HG03066 (cell line): Measurements from ENCODE around the gene TM9SF4.
"Not testable (repeated sequence)": the region's sequence is repeated elsewhere in the genome, so short reads cannot be mapped to it uniquely, and the experiment has no call there.

ENCODE experiments used
- ATAC-seq: cut with Tn5 transposase; IDR thresholded peaks from one replicate; pipeline ENCODE4 v1.9.1; 2021; ENCODE audit warnings: low read depth; ENCODE audit not compliant: unreplicated experiment

The TM9SF4 gene

DNA sequence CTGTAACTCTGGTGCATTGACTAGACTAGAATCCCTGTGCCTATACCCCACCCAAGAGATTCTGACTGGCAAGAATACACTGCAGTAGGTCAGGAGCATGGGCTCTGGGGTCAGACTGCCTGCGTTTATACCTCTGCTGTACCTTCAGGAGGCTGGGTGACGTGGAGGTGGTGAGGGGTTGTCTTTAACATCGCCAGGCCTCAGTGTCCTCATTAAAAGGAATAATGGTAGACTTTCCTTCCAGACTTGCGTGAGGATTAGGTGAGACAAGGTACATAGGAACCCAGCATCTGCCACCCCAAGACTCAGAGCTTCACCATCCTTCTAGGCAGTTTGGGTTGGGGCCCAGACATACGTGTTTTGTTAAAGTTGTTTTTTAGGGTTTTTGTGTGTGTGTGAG lies 44.3 kb downstream of the TM9SF4 start:
- no peak for ATAC-seq

DNA sequence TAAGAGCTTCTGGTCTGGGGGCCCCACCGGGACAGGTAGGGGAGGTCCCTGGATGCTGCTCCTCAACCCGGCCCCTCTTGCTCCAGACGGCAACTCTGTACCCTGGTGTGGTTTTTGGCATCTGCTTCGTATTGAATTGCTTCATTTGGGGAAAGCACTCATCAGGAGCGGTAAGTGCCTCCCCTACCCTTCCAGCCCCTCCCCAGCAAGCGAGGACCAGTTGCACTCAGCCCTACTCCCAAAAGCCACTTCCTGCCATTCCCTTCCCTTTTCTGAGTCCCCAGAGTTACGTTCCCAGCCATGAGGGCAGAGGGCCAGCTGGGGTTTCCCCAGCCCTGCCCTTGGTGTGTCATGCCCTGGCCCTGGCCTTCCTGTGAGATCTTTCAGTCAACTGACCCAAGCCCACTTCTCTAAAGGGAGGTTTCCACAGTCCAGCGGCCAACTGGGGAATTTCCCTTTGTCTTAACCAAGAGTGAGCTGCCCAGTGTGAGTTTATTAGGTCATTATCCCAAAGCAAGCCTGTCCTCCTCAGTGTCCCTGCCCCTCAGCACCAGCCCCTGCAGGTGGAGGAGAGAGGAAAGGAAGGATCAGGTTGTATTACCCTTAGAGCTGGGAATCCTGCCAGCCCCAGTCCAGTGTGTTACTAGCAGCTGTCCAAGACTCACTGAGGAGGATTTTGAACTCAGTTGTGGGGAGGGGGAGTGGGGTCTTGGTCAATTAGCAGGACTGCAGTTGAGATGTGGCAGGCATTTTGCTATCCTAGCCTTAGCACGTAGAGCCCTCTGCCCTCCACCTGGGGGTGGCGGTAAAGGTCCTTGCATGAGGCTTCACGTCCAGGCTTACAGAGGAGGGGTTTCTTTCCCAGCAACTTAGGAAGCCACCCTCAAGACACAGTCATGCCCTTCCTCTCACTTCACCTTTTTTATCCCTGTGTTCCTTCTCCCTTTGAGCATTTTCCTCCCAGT lies 45.8 kb downstream of the TM9SF4 start:
- peak; percentile 48 for ATAC-seq

DNA sequence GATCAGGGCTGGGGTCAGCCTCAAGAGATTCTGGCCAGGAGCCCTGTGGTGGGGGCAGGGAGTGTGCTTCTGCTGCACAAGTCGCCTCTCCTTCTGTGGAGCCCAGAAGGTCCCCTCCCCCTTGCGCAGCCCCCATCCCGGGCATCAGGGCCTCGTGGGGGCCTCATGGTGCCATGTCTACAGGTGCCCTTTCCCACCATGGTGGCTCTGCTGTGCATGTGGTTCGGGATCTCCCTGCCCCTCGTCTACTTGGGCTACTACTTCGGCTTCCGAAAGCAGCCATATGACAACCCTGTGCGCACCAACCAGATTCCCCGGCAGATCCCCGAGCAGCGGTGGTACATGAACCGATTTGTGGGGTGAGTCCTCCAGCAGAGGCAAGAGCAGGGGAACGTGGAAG lies 48.1 kb downstream of the TM9SF4 start:
- ATAC-seq, result no peak

DNA sequence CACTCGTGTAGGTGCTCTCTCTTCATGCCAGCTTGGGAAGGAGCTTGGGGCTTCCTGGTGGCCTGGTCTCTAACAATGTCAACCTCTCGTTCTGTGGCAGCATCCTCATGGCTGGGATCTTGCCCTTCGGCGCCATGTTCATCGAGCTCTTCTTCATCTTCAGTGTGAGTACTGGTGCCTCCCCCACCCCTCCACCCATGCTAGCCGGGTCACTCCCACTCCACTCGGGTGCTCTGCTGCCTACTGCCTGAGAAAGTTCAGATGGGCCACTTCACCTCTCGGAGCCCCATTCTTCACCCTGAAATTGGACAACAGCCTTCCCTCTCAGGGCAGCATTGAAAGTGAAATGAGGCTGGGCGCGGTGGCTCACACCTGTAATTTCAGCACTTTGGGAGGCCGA lies 48.8 kb downstream of the TM9SF4 start:
- ATAC-seq, result no peak

DNA sequence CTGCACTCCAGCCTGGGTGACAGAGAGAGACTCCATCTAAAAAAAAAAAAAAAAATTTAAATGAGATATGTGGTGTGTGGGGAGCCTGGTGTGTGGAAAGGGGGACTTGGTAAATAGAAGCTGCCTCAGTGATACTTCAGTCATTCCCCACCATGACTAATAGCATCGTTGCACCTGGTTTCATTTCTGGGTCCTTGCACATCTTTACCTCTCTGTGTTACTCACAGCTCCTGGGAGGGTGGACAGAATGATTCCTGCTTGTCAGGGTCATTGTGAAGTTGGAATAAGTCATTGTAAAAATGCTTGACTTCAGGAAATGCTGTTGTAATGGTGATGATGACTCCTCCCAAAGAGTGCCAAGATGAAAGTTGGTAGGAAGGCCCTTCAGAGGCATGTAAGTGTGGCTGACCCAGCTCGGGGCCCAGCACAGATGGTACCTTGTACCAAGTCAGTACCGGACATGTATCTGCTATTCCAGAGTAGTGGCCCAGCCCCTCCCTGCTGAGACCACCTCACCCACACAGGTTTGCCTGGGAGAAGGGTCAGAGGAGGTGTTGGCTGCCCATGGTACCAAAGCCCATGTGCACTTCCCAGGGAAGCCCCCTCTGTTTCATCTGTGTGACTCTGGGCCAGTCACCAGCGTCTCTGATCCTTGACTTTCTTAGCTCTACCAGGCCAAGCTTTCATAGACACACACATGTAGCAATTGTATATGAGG lies 49.6 kb downstream of the TM9SF4 start:
- ATAC-seq, result no peak

DNA sequence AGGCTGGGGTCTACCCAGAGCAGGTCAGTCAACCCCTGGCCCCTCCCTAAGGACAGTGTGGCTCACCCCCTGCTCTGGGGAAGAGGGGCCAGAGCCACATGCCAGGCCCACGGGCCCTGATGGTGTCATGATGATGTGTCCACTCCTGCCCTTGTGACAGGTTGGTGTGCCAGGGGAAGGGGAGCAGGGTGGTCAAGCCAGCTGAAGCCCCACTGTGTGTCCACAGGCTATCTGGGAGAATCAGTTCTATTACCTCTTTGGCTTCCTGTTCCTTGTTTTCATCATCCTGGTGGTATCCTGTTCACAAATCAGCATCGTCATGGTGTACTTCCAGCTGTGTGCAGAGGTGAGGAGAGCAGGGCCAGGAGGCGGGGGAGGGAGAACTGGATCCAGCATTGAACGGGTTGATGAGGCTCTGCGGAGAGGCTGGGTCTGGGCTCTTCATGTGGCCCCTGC lies 50.3 kb downstream of the TM9SF4 start:
- ATAC-seq, result no peak

DNA sequence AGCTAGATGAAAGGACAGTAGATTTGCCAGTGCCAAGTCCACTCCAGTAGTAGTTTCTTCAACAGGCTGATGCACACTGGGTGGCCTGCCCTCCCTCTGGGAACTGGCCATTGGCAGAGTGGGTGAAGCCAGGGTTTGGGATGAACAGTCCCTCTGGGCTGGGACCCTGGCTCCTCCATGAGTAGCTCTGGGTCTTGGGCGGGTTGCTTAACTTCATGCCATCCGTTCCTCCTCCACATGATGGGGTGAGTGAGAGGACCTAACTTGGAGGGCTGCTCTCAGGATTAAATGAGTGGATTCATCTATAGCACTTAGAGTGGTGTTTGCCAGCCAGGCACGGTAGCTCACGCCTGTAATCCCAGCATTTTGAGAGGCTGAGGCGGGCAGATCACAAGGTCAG lies 50.8 kb downstream of the TM9SF4 start:
- ATAC-seq, result no peak

DNA sequence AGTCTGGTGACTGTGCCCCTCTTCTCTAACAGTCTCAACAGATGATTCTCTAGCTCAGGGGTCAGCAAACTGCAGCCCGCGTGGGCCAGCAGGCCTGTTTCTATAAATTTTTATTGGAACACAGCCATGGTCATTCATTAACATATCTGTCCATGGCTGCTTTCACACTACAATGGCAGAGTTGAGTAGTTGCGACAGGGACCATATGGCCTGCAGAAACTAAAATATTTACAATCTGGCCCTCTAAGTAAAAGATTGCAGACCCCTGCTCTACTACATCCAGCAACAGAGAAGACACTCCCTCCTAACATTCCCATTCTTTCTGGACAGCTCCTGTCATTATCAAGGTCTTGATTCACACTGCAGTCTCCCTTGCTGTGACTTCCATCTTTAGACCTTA lies 52.8 kb downstream of the TM9SF4 start:
- no peak for ATAC-seq

DNA sequence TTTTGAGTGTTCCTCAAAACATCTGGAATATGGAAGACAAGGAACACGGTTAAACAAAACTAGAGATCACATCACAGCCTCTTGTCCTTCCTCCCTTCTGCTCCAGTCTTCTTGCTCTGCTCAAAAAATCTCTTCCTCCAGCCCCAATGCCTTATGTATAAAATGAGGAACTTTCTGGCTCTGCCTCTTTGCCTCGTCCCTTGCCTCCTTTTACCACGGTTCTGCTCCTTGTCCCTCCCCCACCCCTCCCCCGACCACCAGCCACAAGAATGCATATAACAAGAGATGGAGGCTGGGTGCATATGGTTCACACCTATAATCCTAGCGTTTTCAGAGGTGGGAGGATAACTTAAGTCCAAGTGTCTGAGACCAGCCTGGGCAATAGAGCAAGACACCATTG lies 54.4 kb downstream of the TM9SF4 start:
- no peak for ATAC-seq

DNA sequence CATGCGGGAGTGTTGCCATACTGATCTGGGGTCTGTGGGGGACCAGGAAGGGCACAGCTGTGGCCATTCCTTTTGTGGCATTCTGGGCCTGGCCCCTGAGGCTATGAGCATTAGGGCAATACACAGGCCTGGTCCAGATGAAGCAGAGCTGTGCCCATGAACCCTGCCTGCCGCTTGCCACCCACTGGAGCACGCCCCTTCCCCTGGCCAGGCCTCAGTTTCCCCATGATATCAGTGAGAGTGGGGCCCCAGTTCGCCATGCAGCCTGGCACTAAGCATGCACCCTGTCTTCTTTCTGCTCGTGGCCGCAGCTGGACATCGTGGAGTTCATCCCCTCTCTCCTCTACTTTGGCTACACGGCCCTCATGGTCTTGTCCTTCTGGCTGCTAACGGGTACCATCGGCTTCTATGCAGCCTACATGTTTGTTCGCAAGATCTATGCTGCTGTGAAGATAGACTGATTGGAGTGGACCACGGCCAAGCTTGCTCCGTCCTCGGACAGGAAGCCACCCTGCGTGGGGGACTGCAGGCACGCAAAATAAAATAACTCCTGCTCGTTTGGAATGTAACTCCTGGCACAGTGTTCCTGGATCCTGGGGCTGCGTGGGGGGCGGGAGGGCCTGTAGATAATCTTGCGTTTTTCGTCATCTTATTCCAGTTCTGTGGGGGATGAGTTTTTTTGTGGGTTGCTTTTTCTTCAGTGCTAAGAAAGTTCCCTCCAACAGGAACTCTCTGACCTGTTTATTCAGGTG lies 55.6 kb downstream of the TM9SF4 start:
- ATAC-seq, result no peak

DNA sequence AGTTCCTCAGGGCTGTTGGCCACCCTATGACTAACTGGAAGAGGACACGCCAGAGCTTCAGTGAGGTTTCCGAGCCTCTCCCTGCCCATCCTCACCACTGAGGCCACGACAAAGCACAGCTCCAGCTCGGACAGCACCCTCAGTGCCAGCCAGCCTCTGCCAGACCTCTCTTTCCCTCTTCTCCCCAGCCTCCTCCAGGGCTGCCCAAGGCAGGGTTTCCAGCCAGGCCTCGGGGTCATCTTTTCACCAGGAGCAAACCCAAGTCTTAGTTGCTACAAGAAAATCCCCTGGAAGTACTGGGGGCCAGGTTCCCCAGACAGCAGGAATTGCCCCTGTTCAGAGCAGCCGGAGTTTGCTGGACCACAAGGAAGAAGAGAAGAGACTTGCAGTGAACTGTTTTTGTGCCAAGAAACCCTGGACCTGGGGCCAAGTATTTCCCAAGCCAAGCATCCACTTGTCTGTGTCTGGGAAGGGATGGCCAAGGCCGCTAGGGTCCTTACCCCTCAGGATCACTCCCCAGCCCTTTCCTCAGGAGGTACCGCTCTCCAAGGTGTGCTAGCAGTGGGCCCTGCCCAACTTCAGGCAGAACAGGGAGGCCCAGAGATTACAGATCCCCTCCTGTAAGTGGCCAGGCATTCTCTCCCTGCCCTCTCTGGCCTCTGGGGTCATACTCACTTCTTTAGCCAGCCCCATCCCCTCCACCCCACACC lies 56.5 kb downstream of the TM9SF4 start:
- no peak for ATAC-seq

DNA sequence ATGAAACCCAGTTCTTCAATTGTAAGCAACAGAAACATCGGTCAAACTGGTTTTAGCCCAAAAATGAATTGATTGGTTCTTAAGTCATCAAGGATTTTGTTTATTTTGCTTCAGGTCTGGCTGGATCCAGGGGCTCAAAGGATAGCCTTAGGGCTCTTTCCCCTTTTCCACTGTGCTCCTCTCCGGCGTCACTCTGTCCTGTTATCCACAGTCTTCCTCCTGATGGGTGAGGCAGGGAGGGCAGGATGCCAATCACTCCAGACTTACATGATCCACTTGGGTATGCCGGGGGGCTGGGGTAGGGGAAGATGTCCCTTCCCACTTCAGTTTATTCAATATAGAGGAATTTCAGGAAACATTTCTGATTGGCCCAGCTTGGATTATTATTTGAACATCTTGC lies 58.0 kb downstream of the TM9SF4 start:
- ATAC-seq, result no peak

DNA sequence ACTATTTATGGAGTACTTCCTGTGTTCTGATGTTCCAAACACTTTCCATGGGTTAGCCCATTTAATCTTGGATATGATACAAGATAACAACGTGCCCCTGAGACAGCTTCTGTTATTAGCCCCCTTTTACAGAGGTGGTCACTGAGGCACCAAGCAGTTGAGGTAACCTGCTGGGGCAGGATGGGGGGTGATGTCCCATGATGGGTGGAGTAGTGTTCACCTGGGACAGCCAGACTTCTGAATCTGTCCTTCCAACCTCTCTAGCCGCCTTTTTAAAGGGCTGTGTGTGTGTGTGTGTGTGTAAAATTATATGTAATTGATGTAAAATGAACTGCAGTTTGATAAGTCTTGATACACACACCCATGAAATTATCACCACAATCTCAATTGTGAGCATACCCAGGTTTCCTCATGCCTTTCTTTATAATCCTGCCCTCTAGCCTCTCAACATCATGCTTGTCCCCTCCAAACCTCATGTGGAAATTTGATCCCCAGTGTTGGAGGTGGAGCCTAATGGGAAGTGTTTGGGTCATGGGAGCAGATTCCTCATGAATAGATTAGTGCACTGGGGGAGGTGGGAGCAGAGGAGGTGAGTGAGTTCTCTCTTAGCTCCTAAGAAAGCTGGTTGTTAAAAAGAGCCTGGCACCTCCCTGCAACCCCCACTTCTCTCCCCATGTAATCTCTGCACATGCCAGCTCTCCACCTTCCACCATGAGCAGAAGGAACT lies 58.8 kb downstream of the TM9SF4 start:
- no peak for ATAC-seq

DNA sequence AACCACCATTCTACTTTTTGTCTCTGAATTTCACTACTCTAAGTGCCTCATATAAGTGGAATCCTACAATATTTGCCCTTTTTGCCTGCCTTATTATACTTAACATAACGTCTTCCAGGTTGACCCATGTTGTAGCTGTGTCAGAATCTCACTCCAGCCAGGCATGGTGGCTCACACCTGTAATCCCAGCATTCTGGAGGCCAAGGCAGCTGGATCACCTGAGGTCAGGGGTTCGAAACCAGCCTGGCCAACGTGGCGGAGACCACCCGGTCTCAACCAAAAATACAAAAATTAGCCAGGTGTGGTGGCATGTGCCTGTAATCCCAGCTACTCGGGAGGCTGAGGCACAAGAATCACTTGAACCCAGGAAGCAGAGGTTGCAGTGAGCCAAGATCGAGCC lies 68.2 kb downstream of the TM9SF4 start:
- not testable (repeated sequence) for ATAC-seq

DNA sequence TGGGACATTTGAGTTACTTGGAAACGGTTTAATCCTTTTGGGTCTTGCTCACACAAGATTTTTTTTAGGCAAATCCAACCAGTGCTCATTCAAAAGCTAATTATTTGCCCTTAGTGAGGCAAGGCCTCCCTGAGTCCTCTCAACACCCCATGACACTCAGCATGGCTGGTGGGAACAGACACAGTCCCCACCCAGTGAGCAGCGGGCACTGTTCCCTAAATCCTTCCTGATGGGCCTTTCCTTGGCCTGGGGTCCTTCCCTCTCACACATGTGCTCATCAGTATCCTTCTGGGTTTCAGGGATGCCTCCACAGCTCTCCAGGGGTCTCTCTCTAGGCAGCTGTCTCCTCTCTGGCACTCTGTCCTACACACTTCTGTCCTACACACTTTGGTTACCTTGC lies 70.0 kb downstream of the TM9SF4 start:
- no peak for ATAC-seq

DNA sequence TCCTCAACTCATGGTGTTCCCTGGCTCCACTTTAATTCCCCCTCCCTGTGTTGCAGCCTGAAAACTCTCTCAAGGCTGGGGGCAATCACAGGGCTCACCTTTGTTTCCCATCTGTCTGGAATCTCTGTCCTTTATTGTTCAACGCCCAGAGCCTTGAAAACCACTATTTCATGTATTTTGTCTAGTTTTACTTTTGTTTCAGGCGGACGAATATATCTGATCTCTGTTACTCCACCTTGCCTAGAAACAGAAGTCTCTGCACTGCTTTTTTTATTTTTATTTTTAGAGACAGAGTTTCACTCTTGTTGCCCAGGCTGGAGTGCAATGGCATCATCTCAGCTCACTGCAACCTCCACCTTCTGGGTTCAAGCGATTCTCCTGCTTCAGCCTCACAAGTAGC lies 70.4 kb downstream of the TM9SF4 start:
- no peak for ATAC-seq

DNA sequence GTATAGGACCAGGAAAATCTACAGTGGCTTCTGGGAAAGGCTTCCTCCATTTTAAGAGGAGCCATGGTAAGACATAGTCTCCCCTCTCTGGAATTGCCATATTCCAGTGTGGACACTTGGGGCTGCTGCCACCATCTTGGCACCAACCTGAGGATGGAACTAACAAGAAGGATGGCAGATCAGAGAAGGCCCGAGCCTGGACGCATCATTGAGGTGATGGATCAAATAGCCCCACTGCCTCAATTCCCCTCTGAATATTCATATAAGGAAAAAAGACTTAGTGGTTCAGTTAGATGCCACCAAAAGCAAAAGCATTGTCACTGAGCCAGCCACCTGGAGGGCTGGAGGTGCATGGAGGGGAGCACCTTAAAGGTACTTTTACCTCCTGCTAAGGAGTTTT lies 72.1 kb downstream of the TM9SF4 start:
- no peak for ATAC-seq

DNA sequence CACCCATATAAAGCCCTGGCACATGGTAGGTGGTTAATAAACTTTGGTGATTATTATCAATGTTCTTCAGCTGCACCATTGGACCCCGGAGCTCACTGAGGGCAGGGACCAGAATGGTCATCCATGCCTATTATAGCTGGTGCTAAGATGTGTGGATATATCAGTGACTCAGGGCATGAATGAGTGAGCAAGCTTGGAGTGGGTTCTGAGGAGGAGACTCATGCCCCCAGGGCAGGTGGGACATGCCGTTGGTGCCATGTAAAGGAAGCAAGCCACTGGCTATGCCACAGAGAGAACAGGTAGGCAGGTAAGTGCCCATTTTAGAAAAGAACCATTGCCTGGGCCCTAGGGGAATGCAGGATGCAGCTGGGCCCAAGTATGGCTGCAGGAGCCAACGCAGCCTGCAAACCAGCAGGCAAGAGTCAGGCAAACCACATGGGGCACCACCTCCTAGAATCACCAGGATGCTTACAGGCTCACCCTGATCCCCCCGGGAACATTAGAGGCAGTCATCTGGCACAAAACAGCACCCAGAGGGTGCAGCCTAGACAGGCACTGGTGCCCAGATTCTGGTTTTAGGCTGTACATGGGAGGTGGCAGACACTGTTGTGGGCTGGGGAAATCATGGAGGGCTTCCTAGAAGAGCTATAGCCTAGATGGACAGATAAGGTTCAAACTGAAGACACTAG lies 74.6 kb downstream of the TM9SF4 start:
- no peak for ATAC-seq

DNA sequence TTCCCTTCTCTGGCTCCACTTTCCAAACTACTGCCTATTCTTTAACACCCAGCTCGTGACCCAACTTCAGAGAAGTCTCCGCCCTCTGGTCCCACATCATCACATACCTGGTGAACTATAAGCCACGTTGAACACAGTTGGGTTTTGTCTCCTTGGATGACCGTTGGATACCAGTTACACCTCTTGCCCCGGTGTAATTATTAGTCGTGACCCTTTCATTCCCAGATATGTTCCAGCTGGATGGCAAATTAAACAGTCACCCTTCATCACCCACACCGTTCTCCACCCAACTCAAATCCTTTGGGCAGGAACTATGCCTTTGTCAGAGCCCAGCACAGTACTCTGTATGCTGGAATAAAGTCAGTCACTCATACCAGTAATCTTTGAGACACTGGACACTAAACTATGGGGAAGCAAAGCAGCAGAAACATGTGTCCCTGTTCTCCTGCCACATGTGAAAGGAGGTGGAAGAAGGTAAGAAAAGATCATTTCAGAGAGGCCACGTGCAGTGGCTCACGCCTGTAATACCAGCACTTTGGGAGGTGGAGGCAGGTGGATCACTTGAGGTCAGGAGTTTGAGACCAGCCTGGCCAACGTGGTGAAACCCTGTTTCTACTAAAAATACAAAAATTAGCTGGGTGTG lies 75.6 kb downstream of the TM9SF4 start:
- ATAC-seq, result no peak
